Endothelial cell of umbilical vein (primary cell): ENCODE results near the gene PRKG1. TPM values are rescaled to one million over a fixed set of nuclear protein-coding genes. Genes with fewer than 3 reads are reported as not detected.

Source experiments
- BruUV-seq: library from RNA; stranded (reverse); fragments of 400-500 nt; replicated peaks from 2 replicates; lab custom pipeline; 2021; lab: Mats Ljungman, UMichigan
- CTCF ChIA-PET: fragments of 300-600, 350-600 bp; sonication (Branson Sonifier 250); formaldehyde crosslinking; loops from one replicate; lab custom pipeline; 2021; ENCODE audit warnings: antibody characterized with exemption, inconsistent platforms; lab: Charles Lee
- POLR2A ChIA-PET: fragments of 300-600, 350-600 bp; sonication (Branson Sonifier 250); formaldehyde crosslinking; loops from one replicate; lab custom pipeline; 2021; ENCODE audit warnings: antibody characterized with exemption, inconsistent platforms; lab: Charles Lee
- DNase-seq: peaks from one replicate; pipeline ENCODE4 v3.0.0-alpha.2; 2011; ENCODE audit warnings: low read depth, low spot score
- FAIRE-seq: peaks from 2 replicates; lab custom pipeline; 2011; peaks lifted over from hg19 to GRCh38; lab: Jason Lieb, UNC
- H2AFZ ChIP-seq: 2 replicates; pipeline ENCODE4 v1.6.0; 2012; ENCODE audit warnings: low read depth, low read length, control low read depth, inconsistent platforms
- H3K27ac ChIP-seq: 2 replicates; pipeline ENCODE4 v1.5.1; 2011; ENCODE audit warnings: low read depth, mild to moderate bottlenecking, control low read depth, low read length, moderate library complexity; ENCODE audit not compliant: insufficient read depth
- H3K27me3 ChIP-seq, 2 experiments: 2 replicates each; pipeline versions ENCODE4 v1.6.0 to v1.6.1; 2011; ENCODE audit warnings: low read length in 2 of 2, mixed read lengths in 1 of 2; ENCODE audit not compliant: control insufficient read depth in 2 of 2, insufficient read depth in 2 of 2
- H3K36me3 ChIP-seq, 2 experiments: 2 replicates in 1 of 2; 3 replicates in 1 of 2; pipeline ENCODE4 v1.5.1; 2011; ENCODE audit warnings: low read length in 2 of 2, mild to moderate bottlenecking in 1 of 2, moderate library complexity in 1 of 2; ENCODE audit not compliant: control insufficient read depth in 2 of 2, insufficient read depth in 2 of 2; ENCODE audit errors: extremely low read depth in 1 of 2
- H3K4me1 ChIP-seq: 3 replicates; pipeline ENCODE4 v1.5.1; 2011; ENCODE audit warnings: mild to moderate bottlenecking, low read length; ENCODE audit not compliant: control insufficient read depth, insufficient read depth; ENCODE audit errors: extremely low read depth
- H3K4me2 ChIP-seq: 2 replicates; pipeline ENCODE4 v1.6.1; 2011; ENCODE audit warnings: low read length, control low read depth, mixed read lengths; ENCODE audit not compliant: insufficient read depth
- H3K4me3 ChIP-seq, 3 experiments: fragments of 200-600 bp in 1 of 3; sonication (generic), shearing (Covaris generic) in 1 of 3; replicated peaks in 1 of 3; 2 replicates each; pipeline ENCODE4 v1.5.1; 2011 to 2016; ENCODE audit warnings: control low read depth in 3 of 3, low read length in 3 of 3, mild to moderate bottlenecking in 2 of 3, inconsistent platforms in 1 of 3, low read depth in 1 of 3, moderate library complexity in 1 of 3; ENCODE audit not compliant: insufficient read depth in 1 of 3
- H3K79me2 ChIP-seq: 2 replicates; pipeline ENCODE4 v1.6.0; 2012; ENCODE audit warnings: low read length, inconsistent platforms; ENCODE audit not compliant: control insufficient read depth, insufficient read depth
- H3K9ac ChIP-seq: replicated peaks from 2 replicates; pipeline ENCODE3; 2011; ENCODE audit warnings: low read length, control low read depth; ENCODE audit not compliant: insufficient read depth; ENCODE audit errors: extremely low read depth
- H3K9me1 ChIP-seq: replicated peaks from 3 replicates; pipeline ENCODE4 v1.6.0; 2011; ENCODE audit warnings: mild to moderate bottlenecking, low read length; ENCODE audit not compliant: control insufficient read depth, insufficient read depth; ENCODE audit errors: extremely low read depth
- H3K9me3 ChIP-seq: replicated peaks from 2 replicates; pipeline ENCODE4 v1.5.1; 2012; ENCODE audit warnings: low read length, inconsistent platforms; ENCODE audit not compliant: control insufficient read depth, insufficient read depth
- H4K20me1 ChIP-seq: replicated peaks from 2 replicates; pipeline ENCODE3; 2011; ENCODE audit warnings: mild to moderate bottlenecking, low read length; ENCODE audit not compliant: control insufficient read depth, insufficient read depth; ENCODE audit errors: extremely low read depth
- CTCF ChIP-seq, 2 donors: IDR thresholded peaks; 1 replicate in 1 of 2; 2 replicates in 1 of 2; pipeline ENCODE4 v1.5.1; 2011; ENCODE audit warnings: low read length in 2 of 2, mild to moderate bottlenecking in 2 of 2, moderate library complexity in 2 of 2, control low read depth in 1 of 2, inconsistent platforms in 1 of 2, low read depth in 1 of 2; ENCODE audit not compliant: insufficient read depth in 1 of 2; ENCODE audit errors: extremely low read depth in 1 of 2
- EZH2 ChIP-seq: IDR thresholded peaks from 2 replicates; pipeline ENCODE4 v1.6.1; 2012; ENCODE audit warnings: borderline replicate concordance, low read depth, mild to moderate bottlenecking, moderate library complexity, low read length, inconsistent platforms; ENCODE audit not compliant: severe bottlenecking
- FOS ChIP-seq: IDR thresholded peaks from 2 replicates; pipeline ENCODE4 v1.6.1; 2011; ENCODE audit warnings: mild to moderate bottlenecking, low read length, moderate library complexity, borderline replicate concordance; ENCODE audit not compliant: insufficient read depth
- GATA2 ChIP-seq: IDR thresholded peaks from 2 replicates; pipeline ENCODE4 v1.7.0; 2011; ENCODE audit warnings: low read depth, mild to moderate bottlenecking, moderate library complexity, mixed read lengths, low read length; ENCODE audit not compliant: insufficient read length, insufficient read depth
- JUN ChIP-seq: IDR thresholded peaks from 2 replicates; pipeline ENCODE4 v1.6.1; 2011; ENCODE audit warnings: borderline replicate concordance, low read depth; ENCODE audit not compliant: insufficient read length, insufficient read depth
- MAX ChIP-seq: IDR thresholded peaks from 2 replicates; pipeline ENCODE4 v1.6.1; 2011; ENCODE audit not compliant: insufficient read depth, insufficient read length
- MYC ChIP-seq: IDR thresholded peaks from one replicate; pipeline ENCODE4 v1.6.1; 2011; ENCODE audit warnings: mild to moderate bottlenecking, low read depth, low read length
- POLR2A ChIP-seq: IDR thresholded peaks from 2 replicates; pipeline ENCODE4 v1.6.1; 2012; ENCODE audit warnings: low read depth, mild to moderate bottlenecking, control low read depth, low read length
- POLR2AphosphoS5 ChIP-seq: IDR thresholded peaks from 2 replicates; pipeline ENCODE4 v1.6.1; 2012; ENCODE audit warnings: low read depth, mild to moderate bottlenecking, control low read depth, low read length, moderate library complexity; ENCODE audit not compliant: insufficient read depth
- dilution Hi-C: fragments of 300-500 bp; cut with MboI; formaldehyde crosslinking; loops from one replicate; pipeline ENCODE4 v1.15.0; 2019; ENCODE audit warnings: low sequenced_read_pairs; ENCODE audit not compliant: extremely low pct_ligation_motif_present
- intact Hi-C: fragments of 100-400 bp; cut with micrococcal nuclease; formaldehyde crosslinking; loops from one replicate; pipeline ENCODE4 v1.10.0; 2022
- polyA plus RNA-seq, 4 experiments: library from polyadenylated mRNA; depleted of rRNA in 3 of 4; stranded (reverse) in 3 of 4; unstranded in 1 of 4; fragments of >200 nt; gene quantifications; 2 replicates each; pipeline versions ENCODE4 v1.2.1 to v1.2.3, GENCODE V29; 2011 to 2012; ENCODE audit warnings: missing spikeins in 1 of 4
- total RNA-seq: library from RNA; stranded (reverse); gene quantifications from 2 replicates; pipeline ENCODE4 v1.2.3, GENCODE V29; 2021

PRKG1 gene
- total and polyA plus RNA-seq, 2 donors (not counting 3 experiments of a cell fraction or from before 2014, with no cell fraction given), result 0.01 to 0.18 TPM

DNA sequence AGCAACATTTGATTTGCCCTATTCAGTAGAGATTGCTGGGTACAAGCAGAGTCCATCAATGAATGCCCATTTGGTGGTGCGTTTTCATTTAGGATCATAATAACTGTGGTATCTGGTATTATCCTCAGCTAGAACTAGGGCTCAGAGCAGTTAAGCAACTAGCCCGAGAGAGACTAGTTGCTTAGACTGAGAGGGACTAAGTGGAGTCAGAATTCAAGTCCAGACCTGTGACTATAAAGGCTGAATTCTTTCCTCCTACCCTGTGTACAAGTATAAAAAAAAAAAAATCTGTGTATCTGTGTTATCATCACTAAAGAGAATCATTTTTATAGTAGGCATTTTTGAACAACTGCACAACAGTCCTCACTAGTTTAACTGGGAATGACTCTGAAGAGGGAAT, 1194.5 kb downstream of the PRKG1 start:
- FAIRE-seq (no peak), DNase-seq (no peak)
- ChIA-PET CTCF (interaction anchor here (0.9 kb wide), 1 partner anchor 16 kb away, joined by 4 read pairs; no protein-coding TSS in a partner anchor), POLR2A (no interaction called here)
- Histone ChIP-seq H2AFZ (no peak overlapping the region), H3K79me2 (no peaks in the 10 kb centered on the region), H3K27me3 (no peaks in the 10 kb centered on the region), H3K4me1 (no peaks in the 10 kb centered on the region), H3K36me3 (no peaks in the 10 kb centered on the region), H3K4me2 (no peak overlapping the region), H3K27ac (no peak overlapping the region), H3K9ac (no peak overlapping the region), H3K9me1 (no peaks in the 10 kb centered on the region), H4K20me1 (no peaks in the 10 kb centered on the region), H3K9me3 (no peaks in the 10 kb centered on the region), H3K4me3 (no peak overlapping the region)
- dilution Hi-C loops (no loop called here), intact Hi-C loops (no loop called here)
- BruUV-seq, result no TSS peak
- TF ChIP-seq EZH2, result no peak

GRCh38 chr10:52269233-52269632, 1194.9 kb downstream of the PRKG1 start:
- Histone ChIP-seq H3K27me3 (no peaks in the 10 kb centered on the region), H4K20me1 (no peaks in the 10 kb centered on the region), H3K9ac (no peak overlapping the region), H3K4me3 (no peak overlapping the region), H3K36me3 (no peaks in the 10 kb centered on the region), H3K9me3 (no peaks in the 10 kb centered on the region), H2AFZ (no peak overlapping the region), H3K27ac (no peak overlapping the region), H3K79me2 (no peaks in the 10 kb centered on the region), H3K9me1 (no peaks in the 10 kb centered on the region), H3K4me1 (no peaks in the 10 kb centered on the region), H3K4me2 (no peak overlapping the region)
- BruUV-seq, result no TSS peak
- CTCF ChIA-PET, result interaction anchor here (0.9 kb wide), 1 partner anchor 16 kb away, joined by 4 read pairs; no protein-coding TSS in a partner anchor
- no peak for DNase-seq
- intact Hi-C loops, result no loop called here
- dilution Hi-C loops, result no loop called here
- no peak for FAIRE-seq
- TF ChIP-seq FOS (no peak), MAX (no peak), EZH2 (no peak), POLR2A (no peak), POLR2AphosphoS5 (no peak), GATA2 (no peak), MYC (no peak), JUN (no peak), CTCF (IDR thresholded peaks at IDR 0.05; ENCODE audit: extremely low read depth in 1 of 2, insufficient read depth in 1 of 2, low read depth in 1 of 2, low read length in 2 of 2) (no peak)
- POLR2A ChIA-PET, result no interaction called here
